CD14-positive monocyte (primary cell): Measurements from ENCODE around the gene TJP1. TPM values are rescaled to one million over a fixed set of nuclear protein-coding genes. Genes with fewer than 3 reads are reported as not detected.

ENCODE experiments used
- DNase-seq, 3 donors: peaks; one replicate each; pipeline ENCODE4 v3.0.0-alpha.2; 2011 to 2022
- H2AFZ ChIP-seq: 2 replicates; pipeline ENCODE4 v1.6.0; 2012; ENCODE audit warnings: mild to moderate bottlenecking, low read depth, low read length, inconsistent platforms; ENCODE audit not compliant: insufficient read depth, poor library complexity, severe bottlenecking
- H3K27ac ChIP-seq, 2 donors: 1 replicate in 1 of 2; 2 replicates in 1 of 2; pipeline ENCODE4 v1.5.1; 2012 to 2013; ENCODE audit warnings: low read length in 2 of 2, control low read depth in 1 of 2, inconsistent platforms in 1 of 2, low read depth in 1 of 2, mild to moderate bottlenecking in 1 of 2
- H3K27me3 ChIP-seq, 2 donors: one replicate each; pipeline versions ENCODE4 v1.6.0 to v1.6.1; 2011 to 2013; ENCODE audit warnings: low read length in 2 of 2; ENCODE audit not compliant: control insufficient read depth in 2 of 2, insufficient read depth in 2 of 2
- H3K36me3 ChIP-seq, 2 donors: replicated peaks in 1 of 2; 1 replicate in 1 of 2; 2 replicates in 1 of 2; pipeline versions ENCODE4 v1.5.1 to v1.6.1; 2012 to 2013; ENCODE audit warnings: low read length in 2 of 2, control low read depth in 1 of 2, inconsistent platforms in 1 of 2, mild to moderate bottlenecking in 1 of 2; ENCODE audit not compliant: insufficient read depth in 2 of 2, control insufficient read depth in 1 of 2
- H3K4me1 ChIP-seq, 2 donors: 1 replicate in 1 of 2; 2 replicates in 1 of 2; pipeline versions ENCODE4 v1.5.1 to v1.6.1; 2012 to 2013; ENCODE audit warnings: low read length in 2 of 2, control low read depth in 1 of 2, inconsistent platforms in 1 of 2, mild to moderate bottlenecking in 1 of 2, moderate library complexity in 1 of 2; ENCODE audit not compliant: insufficient read depth in 2 of 2, control insufficient read depth in 1 of 2
- H3K4me2 ChIP-seq: replicated peaks from 2 replicates; pipeline ENCODE3; 2012; ENCODE audit warnings: low read length, moderate library complexity, mild to moderate bottlenecking; ENCODE audit not compliant: poor library complexity, severe bottlenecking; ENCODE audit errors: extremely low read depth
- H3K4me3 ChIP-seq, 3 experiments: fragments of 200-600 bp in 1 of 3; sonication (generic) in 1 of 3; replicated peaks in 1 of 3; 1 replicate in 2 of 3; 2 replicates in 1 of 3; pipeline ENCODE4 v1.5.1; 2011 to 2013; ENCODE audit warnings: low read length in 3 of 3, mild to moderate bottlenecking in 3 of 3, control low read depth in 2 of 3, low read depth in 2 of 3, inconsistent platforms in 1 of 3, moderate library complexity in 1 of 3
- H3K79me2 ChIP-seq: 2 replicates; pipeline ENCODE4 v1.6.0; 2012; ENCODE audit warnings: mild to moderate bottlenecking, control low read depth, inconsistent platforms, low read length, moderate library complexity; ENCODE audit not compliant: insufficient read depth
- H3K9ac ChIP-seq: 2 replicates; pipeline ENCODE4 v1.6.0; 2017; ENCODE audit warnings: low read length, mild to moderate bottlenecking; ENCODE audit not compliant: insufficient read depth, poor library complexity, severe bottlenecking
- H3K9me3 ChIP-seq, 2 donors: replicated peaks in 1 of 2; 1 replicate in 1 of 2; 2 replicates in 1 of 2; pipeline versions ENCODE4 v1.5.1 to v1.6.1; 2012 to 2013; ENCODE audit warnings: low read length in 2 of 2, control low read depth in 1 of 2; ENCODE audit not compliant: control insufficient read depth in 1 of 2, insufficient read depth in 1 of 2
- H4K20me1 ChIP-seq: 2 replicates; pipeline ENCODE4 v1.6.0; 2012; ENCODE audit warnings: mild to moderate bottlenecking, low read length, control low read depth, moderate library complexity; ENCODE audit not compliant: insufficient read depth
- H3K27ac Mint-ChIP-seq, 7 donors: one replicate each; pipeline ENCODE4 v1.8.0; 2020; ENCODE audit warnings: mild to moderate bottlenecking in 7 of 7, mixed read lengths in 7 of 7, moderate library complexity in 6 of 7, inconsistent platforms in 2 of 7
- H3K27me3 Mint-ChIP-seq, 3 donors: one replicate each; pipeline ENCODE4 v1.8.0; 2021 to 2022; ENCODE audit warnings: low read depth in 3 of 3, mild to moderate bottlenecking in 3 of 3, mixed read lengths in 3 of 3, moderate library complexity in 3 of 3, inconsistent platforms in 1 of 3
- H3K36me3 Mint-ChIP-seq, 2 donors: one replicate each; pipeline ENCODE4 v1.8.0; 2020; ENCODE audit warnings: mixed read lengths in 2 of 2, inconsistent platforms in 1 of 2, mild to moderate bottlenecking in 1 of 2
- H3K4me1 Mint-ChIP-seq: one replicate; pipeline ENCODE4 v1.8.0; 2020; ENCODE audit warnings: mild to moderate bottlenecking, mixed read lengths
- H3K4me3 Mint-ChIP-seq, 2 donors: one replicate each; pipeline ENCODE4 v1.8.0; 2020; ENCODE audit warnings: mild to moderate bottlenecking in 2 of 2, mixed read lengths in 2 of 2, moderate library complexity in 1 of 2
- H3K9me3 Mint-ChIP-seq, 7 donors: one replicate each; pipeline ENCODE4 v1.8.0; 2020 to 2022; ENCODE audit warnings: mixed read lengths in 7 of 7, mild to moderate bottlenecking in 6 of 7, moderate library complexity in 6 of 7, inconsistent platforms in 2 of 7
- WGBS: methylation state at CpG from one replicate; pipeline ENCODE4 v1.1.5; 2013; ENCODE audit warnings: missing lambda C conversion rate; ENCODE audit not compliant: insufficient coverage; 5-methylcytosine and 5-hydroxymethylcytosine counted together
- intact Hi-C, 2 donors: fragments of 100-400 bp; cut with micrococcal nuclease; formaldehyde crosslinking; loops; one replicate each; pipeline versions ENCODE4 v1.15.0 to v1.15.1; 2023
- polyA plus RNA-seq, 3 donors: library from polyadenylated mRNA; depleted of rRNA in 1 of 3; unstranded in 2 of 3; stranded (reverse) in 1 of 3; fragments of 300-500 nt in 2 of 3; fragments of >200 nt in 1 of 3; fragmentation: Illumina TruSeq in 2 of 3; gene quantifications; 1 replicate in 2 of 3; 2 replicates in 1 of 3; pipeline ENCODE4 v1.2.3, GENCODE V29; 2012 to 2021
- TF ChIP-seq, protein P1 (sequence below): fragments of 200-600 bp; IDR thresholded peaks from one replicate; pipeline ENCODE4 v1.8.0; 2022; ENCODE audit warnings: antibody characterized with exemption, mild to moderate bottlenecking

The TJP1 gene
- polyA plus RNA-seq, 3 donors: not detected

DNA sequence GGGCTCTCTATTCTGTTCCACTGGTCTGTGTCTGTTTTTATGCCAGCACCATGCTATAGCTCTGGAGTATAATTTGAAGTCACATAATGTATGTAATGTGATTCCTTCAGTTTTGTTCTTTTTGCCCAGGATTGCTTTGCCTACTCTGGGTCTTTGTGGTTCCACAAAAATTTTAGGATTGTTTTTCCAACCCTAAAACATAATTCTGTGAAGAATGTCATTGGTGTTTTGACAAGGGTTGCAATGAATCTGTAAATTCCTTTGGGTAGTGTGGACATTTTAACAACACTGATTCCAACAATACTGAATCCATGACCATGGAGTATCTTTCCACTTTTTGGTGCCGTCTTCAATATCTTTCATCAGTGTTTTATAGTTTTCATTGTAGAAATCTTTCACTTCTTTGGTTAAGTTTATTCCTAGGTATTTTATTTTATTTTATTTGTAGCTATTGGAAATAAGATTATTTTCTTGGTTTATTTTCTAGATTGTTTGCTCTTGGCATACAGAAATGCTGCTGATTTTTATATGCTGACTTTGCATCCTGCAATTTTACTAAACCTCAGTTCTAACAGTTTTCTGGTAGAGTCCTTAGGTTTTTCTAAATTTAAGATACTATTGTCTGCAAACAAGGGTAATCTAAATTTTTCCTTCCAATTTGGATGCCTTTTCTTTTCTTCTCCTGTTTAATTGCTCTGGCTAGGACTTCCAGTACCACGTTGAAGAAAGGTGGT, 29.7 kb downstream of the TJP1 start:
- peaks cover 4 to 12% (median 9%) of the 10 kb centered on the region in 3 donors for H3K27me3 Mint-ChIP-seq
- Histone ChIP-seq H3K4me1 (no peaks in the 10 kb centered on the region), H3K27me3 (no peaks in the 10 kb centered on the region), H3K79me2 (no peaks in the 10 kb centered on the region), H3K27ac (no peak overlapping the region), H3K9ac (no peak overlapping the region), H3K4me3 (no peak overlapping the region), H3K9me3 (no peaks in the 10 kb centered on the region), H4K20me1 (no peaks in the 10 kb centered on the region), H3K36me3 (no peaks in the 10 kb centered on the region), H2AFZ (no peak overlapping the region), H3K4me2 (no peak overlapping the region)
- peaks cover 0 to 10% (median 0%) of the 10 kb centered on the region in 7 donors for H3K9me3 Mint-ChIP-seq
- no peaks in the 10 kb centered on the region for H3K36me3 Mint-ChIP-seq
- no peak for DNase-seq
- H3K27ac Mint-ChIP-seq: no peak overlapping the region
- H3K4me1 Mint-ChIP-seq: no peaks in the 10 kb centered on the region
- TF ChIP-seq, protein P1, sequence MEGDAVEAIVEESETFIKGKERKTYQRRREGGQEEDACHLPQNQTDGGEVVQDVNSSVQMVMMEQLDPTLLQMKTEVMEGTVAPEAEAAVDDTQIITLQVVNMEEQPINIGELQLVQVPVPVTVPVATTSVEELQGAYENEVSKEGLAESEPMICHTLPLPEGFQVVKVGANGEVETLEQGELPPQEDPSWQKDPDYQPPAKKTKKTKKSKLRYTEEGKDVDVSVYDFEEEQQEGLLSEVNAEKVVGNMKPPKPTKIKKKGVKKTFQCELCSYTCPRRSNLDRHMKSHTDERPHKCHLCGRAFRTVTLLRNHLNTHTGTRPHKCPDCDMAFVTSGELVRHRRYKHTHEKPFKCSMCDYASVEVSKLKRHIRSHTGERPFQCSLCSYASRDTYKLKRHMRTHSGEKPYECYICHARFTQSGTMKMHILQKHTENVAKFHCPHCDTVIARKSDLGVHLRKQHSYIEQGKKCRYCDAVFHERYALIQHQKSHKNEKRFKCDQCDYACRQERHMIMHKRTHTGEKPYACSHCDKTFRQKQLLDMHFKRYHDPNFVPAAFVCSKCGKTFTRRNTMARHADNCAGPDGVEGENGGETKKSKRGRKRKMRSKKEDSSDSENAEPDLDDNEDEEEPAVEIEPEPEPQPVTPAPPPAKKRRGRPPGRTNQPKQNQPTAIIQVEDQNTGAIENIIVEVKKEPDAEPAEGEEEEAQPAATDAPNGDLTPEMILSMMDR: no peak
- intact Hi-C loops: no loop called here
- no peak overlapping the region for H3K4me3 Mint-ChIP-seq
- no CpG with 5 or more reads among the region's 2 CpGs for WGBS

GRCh38 chr15:29790607-29791006, 31.7 kb downstream of the TJP1 start:
- intact Hi-C loops: no loop called here
- Mint-ChIP-seq H3K4me1 (no peaks in the 10 kb centered on the region), H3K27ac (no peak overlapping the region), H3K36me3 (no peaks in the 10 kb centered on the region), H3K4me3 (no peak overlapping the region), H3K27me3 (peaks cover 4 to 12% (median 9%) of the 10 kb centered on the region in 3 donors), H3K9me3 (peaks cover 0 to 4% (median 0%) of the 10 kb centered on the region in 7 donors)
- no peak overlapping the region for H3K4me3 ChIP-seq
- H3K9me3 ChIP-seq: no peaks in the 10 kb centered on the region
- no peak overlapping the region for H3K9ac ChIP-seq
- TF ChIP-seq, protein P1: no peak
- WGBS: 88% methylated on average over 1 of the region's 6 CpGs
- H3K27me3 ChIP-seq: no peaks in the 10 kb centered on the region
- no peaks in the 10 kb centered on the region for H3K4me1 ChIP-seq
- no peaks in the 10 kb centered on the region for H4K20me1 ChIP-seq
- H3K36me3 ChIP-seq: no peaks in the 10 kb centered on the region
- H3K27ac ChIP-seq: no peak overlapping the region
- H3K4me2 ChIP-seq: no peak overlapping the region
- H2AFZ ChIP-seq: no peak overlapping the region
- DNase-seq: no peak
- no peaks in the 10 kb centered on the region for H3K79me2 ChIP-seq
